HG03558 (cell line): ENCODE results near the gene PDE9A.
"Not testable (repeated sequence)": the region's sequence is repeated elsewhere in the genome, so short reads cannot be mapped to it uniquely, and the experiment has no call there.

Experiments
- ATAC-seq: cut with Tn5 transposase; IDR thresholded peaks from one replicate; pipeline ENCODE4 v1.9.1; 2021; ENCODE audit warnings: moderate number of reproducible peaks; ENCODE audit not compliant: unreplicated experiment; ENCODE audit errors: extremely low read depth

The PDE9A gene

DNA sequence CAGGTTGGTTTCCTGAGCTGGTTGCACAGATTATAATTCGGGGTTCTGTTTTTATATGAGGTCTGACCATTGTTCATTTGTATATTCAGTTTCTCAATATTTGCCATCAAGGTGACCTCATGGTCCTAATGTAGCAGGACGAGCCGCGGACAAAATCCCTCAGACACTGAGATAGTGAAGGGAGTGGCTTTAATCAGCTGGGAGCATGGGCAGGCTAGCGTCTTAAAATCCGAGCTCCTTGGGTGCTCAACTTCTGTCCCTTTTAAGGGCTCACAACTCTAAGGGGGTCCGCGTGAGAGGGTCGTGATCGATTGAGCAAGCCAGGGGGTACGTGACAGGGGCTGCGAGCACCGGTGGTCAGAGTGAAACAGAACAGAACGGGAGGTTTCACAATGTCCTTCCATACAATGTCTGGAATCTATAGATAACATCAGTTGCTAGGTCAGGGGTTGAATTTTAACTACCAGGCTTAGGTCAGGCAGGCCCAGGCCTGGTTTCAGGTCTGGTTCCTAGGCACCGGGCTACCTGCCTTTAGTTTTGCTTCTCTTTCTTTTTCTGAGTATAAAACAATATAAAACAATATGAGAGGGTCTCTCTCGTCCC, 154.0 kb downstream of the PDE9A start:
- not testable (repeated sequence) for ATAC-seq

DNA sequence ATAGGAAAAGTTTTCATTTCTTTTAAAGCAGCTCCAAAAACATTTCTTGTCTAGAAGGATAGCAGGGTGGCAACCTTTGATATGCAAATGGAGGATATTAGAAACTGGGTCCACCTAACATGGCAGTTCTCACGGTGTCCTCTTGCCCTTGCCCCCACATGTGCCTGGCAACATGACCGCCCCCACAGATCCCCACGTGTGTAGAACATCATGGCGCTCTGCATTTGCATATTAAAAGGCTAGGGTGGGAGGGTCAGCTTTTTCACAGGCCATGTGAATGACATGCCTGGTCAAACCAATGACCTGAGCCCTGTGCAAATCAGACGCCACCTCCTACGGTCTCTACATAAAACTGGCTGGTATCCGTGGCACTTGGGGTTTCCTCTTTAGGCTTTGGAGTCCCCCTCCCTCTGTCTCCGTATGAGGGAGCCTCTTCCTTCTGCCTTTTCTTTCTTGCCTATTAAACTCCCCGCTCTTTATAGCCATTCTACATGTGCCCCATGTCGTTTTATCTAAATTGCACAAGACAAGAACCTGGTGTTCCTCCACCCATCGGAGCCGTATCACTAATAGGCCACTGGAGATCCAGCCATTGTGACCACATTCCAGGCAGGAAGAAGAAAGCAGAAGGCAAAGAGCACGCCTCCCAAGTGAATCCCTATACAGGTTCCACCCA, 154.7 kb downstream of the PDE9A start:
- no peak for ATAC-seq

DNA sequence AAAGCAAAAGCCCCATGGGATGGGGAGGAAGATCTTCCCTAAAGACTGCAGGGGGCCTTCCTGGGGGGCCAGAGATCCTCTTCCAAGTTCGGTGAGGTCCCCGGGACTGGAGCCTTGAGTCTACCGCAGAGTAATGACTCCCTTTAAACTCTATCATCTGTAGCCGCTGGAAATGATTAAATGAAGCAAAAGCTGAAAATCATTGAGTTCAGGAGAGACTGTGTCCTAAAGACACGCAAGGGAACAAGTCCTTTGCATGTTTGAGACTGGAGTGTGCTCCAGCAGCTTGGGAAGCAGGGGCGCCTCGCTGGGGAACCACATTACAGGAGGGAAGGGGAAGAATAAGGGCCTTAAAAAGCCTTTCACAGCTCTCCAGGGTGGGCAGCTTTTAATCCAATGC, 155.8 kb downstream of the PDE9A start:
- ATAC-seq = no peak

DNA sequence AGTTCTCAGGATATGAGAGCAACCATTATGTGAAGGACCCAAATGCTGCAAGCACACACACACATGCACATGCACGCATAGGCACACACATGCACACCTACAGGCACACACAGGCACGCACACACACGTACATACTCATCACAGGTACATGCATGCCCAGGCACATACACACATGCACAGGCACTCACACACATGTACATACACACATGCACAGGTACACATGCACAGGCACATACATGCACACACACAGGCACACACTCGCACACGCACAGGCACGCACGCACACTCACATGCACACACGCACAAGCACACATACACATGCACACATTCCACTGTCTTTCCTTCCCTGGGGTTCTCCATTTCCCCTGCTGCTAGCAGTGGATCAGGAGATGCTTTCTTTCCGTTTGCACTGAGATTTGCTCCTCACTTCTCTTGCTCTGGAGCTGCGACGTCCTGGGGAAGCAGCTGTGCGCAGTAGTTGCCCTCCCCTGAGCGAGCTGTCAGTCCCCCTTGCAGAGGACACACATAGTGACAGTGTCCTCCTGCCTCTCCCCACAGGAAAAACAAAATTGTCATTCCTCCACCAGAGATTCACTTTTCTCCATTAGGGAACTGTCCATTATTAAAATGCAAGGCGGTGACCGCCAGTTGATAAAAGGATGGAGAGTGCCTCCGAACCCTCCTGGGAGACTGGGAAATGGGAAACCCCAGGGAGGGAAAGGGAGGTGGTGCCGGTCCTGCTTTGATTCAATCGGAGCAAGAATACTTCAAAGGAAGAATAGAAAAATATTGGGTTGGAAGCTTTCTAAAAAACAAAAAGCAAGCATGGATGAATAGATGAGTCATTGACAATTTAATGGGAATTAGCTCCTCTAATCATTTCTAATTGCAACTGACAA, 156.4 kb downstream of the PDE9A start:
- no peak for ATAC-seq

DNA sequence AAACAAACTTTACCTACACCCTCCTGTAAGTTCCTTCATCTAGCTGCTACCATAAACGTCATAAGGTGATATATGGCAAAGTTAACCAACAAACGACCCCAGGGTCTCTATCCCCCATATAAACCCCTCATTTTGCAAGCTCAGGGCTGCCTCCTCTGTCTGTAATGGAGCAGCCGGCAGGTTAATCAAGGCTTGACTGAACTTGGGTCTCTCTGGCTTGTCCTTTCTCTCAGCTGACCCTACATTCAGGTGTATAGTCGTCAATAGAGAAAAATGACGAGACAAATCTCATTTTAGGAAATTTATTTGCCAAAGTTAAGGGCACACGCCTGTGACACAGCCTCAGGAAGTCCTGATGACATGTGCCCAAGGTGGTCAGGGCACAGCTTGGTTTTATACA, 158.5 kb downstream of the PDE9A start:
- no peak for ATAC-seq

DNA sequence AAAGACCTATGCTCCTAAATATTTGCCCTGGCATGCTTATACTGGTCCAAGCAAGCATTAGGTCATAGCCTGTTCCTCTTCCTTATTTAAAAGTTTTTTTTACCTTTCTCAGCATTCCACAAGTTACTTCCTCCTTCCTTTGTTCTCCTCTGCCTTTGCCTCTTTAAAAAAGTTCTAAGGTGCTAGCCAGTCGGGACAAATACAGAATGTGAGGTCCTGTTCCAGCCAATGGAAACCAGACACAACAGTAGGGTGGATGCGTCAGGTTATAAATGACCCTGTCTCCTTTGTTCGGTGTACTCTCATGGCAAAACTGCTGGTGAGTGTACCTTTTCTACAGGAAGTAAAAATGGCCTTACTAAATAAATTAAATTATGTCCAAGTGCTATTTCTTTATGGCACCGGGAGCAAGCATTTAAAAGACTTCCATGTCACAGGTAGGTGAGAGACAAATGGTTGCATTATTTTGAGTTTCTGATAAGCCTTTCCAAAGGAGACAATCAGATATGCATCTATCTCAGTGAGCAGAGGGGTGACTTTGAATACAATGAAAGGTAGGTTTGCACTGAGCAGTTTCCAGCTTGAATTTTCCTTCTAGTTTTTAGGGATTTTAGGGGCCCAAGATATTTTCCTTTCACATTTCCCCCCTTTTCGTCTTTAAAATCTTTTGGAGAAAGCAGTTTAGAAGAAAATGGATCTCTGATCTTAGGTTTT, 159.3 kb downstream of the PDE9A start:
- ATAC-seq = not testable (repeated sequence)

DNA sequence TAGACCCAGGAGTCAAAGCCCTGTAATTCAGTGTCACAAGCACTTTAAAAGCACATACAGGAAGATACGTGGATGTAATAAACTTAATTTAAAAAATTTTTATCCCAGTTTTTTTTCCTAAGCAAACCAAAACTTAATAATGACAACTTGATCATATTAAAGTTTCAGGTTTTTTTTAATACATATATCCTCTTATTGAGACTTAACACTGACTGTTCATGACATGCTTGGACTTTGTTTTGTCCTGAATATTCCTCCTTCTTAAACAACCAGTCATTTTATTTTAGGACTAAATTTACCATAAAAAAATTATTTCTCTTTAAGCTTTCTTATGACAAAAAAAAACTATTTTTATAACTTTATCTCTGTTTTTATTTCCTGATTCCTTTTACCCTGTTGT, 161.8 kb downstream of the PDE9A start:
- no peak for ATAC-seq

DNA sequence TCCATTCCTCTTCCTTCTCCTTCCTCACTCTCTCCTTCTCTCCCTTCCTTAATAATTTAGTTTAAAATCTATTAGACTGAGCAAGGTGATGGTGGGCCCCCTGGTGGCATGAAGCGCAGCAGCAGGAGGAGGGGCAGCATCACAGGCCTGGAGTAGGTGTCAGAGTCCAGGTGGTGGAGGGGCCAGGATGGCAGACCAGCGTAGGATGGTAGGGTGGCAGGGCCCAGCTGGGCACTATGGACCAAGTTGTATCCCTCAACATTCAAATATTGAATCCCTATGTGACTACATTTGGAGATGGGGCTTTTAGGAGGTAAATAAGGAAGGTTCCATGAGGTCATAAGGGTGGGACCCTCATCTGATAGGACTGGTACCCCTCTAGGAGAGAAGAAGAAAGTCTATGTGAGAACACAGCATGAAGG, 164.9 kb downstream of the PDE9A start:
- no peak for ATAC-seq

DNA sequence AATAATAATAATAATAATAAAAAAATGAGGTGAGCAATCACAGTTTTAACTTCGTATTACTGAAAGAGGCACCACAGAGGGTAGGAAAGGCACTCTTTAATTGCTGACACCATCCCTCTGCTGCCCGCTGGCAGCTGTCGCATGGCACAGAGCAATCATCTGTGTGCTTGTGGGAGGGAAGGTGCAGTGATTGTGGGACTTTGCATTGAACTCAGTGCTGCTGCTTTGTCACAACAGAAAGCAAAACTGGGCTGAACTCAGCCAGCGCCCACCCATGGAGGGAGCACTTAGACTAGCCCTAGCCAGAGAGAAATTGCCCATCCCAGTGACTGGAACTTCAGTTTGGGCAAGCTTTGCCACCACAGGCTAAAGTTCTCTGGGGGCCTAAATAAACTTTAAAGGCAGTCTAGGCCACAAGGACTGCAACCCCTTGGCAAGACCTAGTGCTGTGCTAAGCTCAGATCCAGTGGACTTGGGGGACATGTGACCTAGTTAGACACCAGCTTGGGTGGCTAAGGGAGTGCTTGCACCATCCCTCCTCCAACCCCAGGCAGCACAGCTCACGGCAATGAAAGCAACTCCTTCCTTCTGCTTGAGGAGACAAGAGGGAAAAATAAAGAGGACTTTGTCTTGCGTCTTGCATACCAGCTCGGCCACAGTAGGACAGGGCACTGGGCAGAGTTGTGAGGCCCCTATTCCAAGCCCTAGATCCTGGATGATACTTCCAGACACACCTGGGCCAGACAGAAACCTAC, 166.6 kb downstream of the PDE9A start:
- no peak for ATAC-seq

DNA sequence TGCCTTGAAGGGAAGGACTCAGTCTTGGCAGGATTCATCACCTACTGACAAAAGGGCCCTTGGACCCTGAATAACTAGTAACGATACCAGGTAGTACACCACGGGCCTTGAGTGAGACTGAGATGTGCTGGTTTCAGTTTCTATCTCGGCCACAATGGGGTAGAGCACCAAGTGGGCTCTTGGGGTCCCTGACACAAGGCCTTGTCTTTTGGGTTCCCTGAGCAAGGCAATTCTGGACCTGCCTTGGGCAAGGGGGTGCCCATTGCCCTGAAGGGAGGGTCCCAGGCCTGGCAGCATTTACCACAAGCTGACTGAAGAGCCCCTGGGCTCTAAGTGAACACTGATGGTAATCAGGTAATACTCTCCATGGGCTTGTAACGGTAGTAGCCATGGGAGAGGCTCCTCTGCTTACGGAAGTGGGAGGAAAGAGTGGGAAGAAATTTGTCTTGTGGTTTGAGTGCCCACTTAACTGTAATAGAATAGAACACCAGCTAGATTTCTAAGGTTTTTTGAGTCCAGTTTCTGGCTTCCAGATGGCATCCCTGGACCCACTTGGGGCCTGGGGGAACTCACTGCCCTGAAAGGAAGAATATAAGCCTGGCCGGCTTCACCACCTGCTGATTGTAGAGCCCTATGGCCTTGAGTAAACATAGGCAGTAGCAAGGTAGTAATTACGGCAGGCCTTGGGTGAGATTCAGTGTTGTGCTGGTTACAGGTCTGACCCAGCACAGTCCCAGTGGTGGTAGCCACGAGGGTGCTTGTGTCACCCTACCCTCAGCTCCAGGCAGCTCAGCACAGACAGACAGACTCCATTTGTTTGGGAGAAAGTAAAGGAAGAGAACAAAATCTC, 167.4 kb downstream of the PDE9A start:
- no peak for ATAC-seq
